ENCODE data around the gene NEK2. TPM values are rescaled to one million over a fixed set of nuclear protein-coding genes. Genes with fewer than 3 reads are reported as not detected.

NEK2 gene
- total RNA-seq, 1 experiment from 2014 or later, result 50.2 TPM

GRCh38 chr1:211705467-211706091, 30.2 kb upstream of the NEK2 start (continued):
- TF ChIP-seq FOSL1 (IDR thresholded peaks at IDR 0.05; ENCODE audit: low read depth), result no peak
- TF ChIP-seq POLR2A (IDR thresholded peaks at IDR 0.05; ENCODE audit: borderline replicate concordance, extremely low read depth, insufficient read depth, insufficient read length), result no peak
- TF ChIP-seq, protein P1, sequence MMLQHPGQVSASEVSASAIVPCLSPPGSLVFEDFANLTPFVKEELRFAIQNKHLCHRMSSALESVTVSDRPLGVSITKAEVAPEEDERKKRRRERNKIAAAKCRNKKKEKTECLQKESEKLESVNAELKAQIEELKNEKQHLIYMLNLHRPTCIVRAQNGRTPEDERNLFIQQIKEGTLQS (IDR thresholded peaks at IDR 0.05), result no peak
- TF ChIP-seq EGR1 (IDR thresholded peaks at IDR 0.05; ENCODE audit: low read depth), result no peak

DNA sequence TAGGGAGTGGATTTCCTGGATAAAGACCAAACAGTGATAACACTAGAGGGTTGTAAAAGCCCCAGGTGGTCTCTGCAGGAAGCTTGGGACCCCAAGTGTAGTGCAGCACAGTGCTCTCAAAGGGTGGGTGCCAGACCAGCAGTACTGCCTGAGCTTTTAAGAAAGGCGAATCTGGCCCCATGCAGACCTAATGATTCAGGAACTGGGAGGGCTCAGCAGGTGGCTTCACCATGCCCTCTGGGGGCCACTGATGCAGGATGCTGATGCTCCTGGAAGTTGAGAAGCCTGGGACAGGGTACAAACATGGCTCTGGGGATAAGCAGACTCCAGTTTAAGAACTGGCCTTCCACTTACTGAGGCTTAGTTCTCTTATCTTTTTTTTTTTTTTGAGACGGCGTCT, 29.1 kb upstream of the NEK2 start:
- H3K4me3 ChIP-seq (replicated peaks in 1 of 2; ENCODE audit: low read depth in 1 of 2, low read length in 2 of 2), result no peak overlapping the region
- RAD21 ChIA-PET (ENCODE audit: low non-redundant PET in 1 of 2, low total read pairs in 2 of 2, uncharacterized antibody in 2 of 2, unreplicated experiment in 2 of 2), result no interaction called here
- H3K9me2 ChIP-seq (ENCODE audit: insufficient read depth), result no peaks in the 10 kb centered on the region
- H3K9me3 ChIP-seq (ENCODE audit: control insufficient read depth in 1 of 2, insufficient read depth in 1 of 2, low read depth in 1 of 2, low read length in 2 of 2), result no peaks in the 10 kb centered on the region
- BruUV-seq (replicated peaks), result no TSS peak
- DNase-seq (ENCODE audit: low read depth, low spot score) (no peak), ATAC-seq (no peak)
- CTCF ChIA-PET, result interaction anchor here (0.6 kb wide), 1 partner anchor 323 kb away, joined by 3 read pairs; no protein-coding TSS in a partner anchor
- no peak overlapping the region for H3K4me2 ChIP-seq (ENCODE audit: low read length)
- H3K79me2 ChIP-seq (ENCODE audit: insufficient read depth, low read length), result no peaks in the 10 kb centered on the region
- H3K27me3 ChIP-seq (ENCODE audit: insufficient read depth, low read length), result no peaks in the 10 kb centered on the region
- no peak overlapping the region for H3K9ac ChIP-seq (ENCODE audit: low read length)
- intact Hi-C loops (cut with micrococcal nuclease), result no loop called here
- POLR2A ChIA-PET, result no interaction called here
- H4K20me1 ChIP-seq (ENCODE audit: insufficient read depth), result no peaks in the 10 kb centered on the region
- H2AFZ ChIP-seq (ENCODE audit: low read depth, low read length, poor library complexity, severe bottlenecking), result no peak overlapping the region
- H3K27ac ChIP-seq (ENCODE audit: low read depth, low read length), result no peak overlapping the region
- no peaks in the 10 kb centered on the region for H3K36me3 ChIP-seq (ENCODE audit: control insufficient read depth in 1 of 2, insufficient read depth in 2 of 2, low read length in 2 of 2)
- H3K4me1 ChIP-seq (ENCODE audit: control insufficient read depth in 1 of 2, insufficient read depth in 2 of 2, low read length in 2 of 2), result no peaks in the 10 kb centered on the region
- TF ChIP-seq ZFX (IDR thresholded peaks at IDR 0.05), result no peak
- no peak for TF ChIP-seq SIN3A (IDR thresholded peaks at IDR 0.05; ENCODE audit: low read depth)
- TF ChIP-seq TCF7L2 (IDR thresholded peaks at IDR 0.05; ENCODE audit: borderline replicate concordance, extremely low read depth, insufficient read depth, insufficient read length), result no peak
- no peak for TF ChIP-seq EZH2 (IDR thresholded peaks at IDR 0.05)
- no peak for TF ChIP-seq EZH2phosphoT487 (IDR thresholded peaks at IDR 0.05; ENCODE audit: borderline replicate concordance)
- TF ChIP-seq MAX (IDR thresholded peaks at IDR 0.05), result no peak
- no peak for TF ChIP-seq YY1 (IDR thresholded peaks at IDR 0.05; ENCODE audit: extremely low read depth, insufficient replicate concordance, low read depth, low read length)
- no peak for TF ChIP-seq POLR2AphosphoS5 (IDR thresholded peaks at IDR 0.05; ENCODE audit: low read depth, low read length)
- no peak for TF ChIP-seq ELF1 (IDR thresholded peaks at IDR 0.05; ENCODE audit: borderline replicate concordance, low read depth)
- no peak for TF ChIP-seq FOSL1 (IDR thresholded peaks at IDR 0.05; ENCODE audit: low read depth)
- no peak for TF ChIP-seq CBX3 (IDR thresholded peaks at IDR 0.05; ENCODE audit: low read depth)
- TF ChIP-seq, protein P2, sequence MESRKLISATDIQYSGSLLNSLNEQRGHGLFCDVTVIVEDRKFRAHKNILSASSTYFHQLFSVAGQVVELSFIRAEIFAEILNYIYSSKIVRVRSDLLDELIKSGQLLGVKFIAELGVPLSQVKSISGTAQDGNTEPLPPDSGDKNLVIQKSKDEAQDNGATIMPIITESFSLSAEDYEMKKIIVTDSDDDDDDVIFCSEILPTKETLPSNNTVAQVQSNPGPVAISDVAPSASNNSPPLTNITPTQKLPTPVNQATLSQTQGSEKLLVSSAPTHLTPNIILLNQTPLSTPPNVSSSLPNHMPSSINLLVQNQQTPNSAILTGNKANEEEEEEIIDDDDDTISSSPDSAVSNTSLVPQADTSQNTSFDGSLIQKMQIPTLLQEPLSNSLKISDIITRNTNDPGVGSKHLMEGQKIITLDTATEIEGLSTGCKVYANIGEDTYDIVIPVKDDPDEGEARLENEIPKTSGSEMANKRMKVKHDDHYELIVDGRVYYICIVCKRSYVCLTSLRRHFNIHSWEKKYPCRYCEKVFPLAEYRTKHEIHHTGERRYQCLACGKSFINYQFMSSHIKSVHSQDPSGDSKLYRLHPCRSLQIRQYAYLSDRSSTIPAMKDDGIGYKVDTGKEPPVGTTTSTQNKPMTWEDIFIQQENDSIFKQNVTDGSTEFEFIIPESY (IDR thresholded peaks at IDR 0.05; ENCODE audit: extremely low read depth, insufficient replicate concordance, low read length), result no peak
